Measurements from ENCODE around the gene AFMID.

AFMID gene

DNA sequence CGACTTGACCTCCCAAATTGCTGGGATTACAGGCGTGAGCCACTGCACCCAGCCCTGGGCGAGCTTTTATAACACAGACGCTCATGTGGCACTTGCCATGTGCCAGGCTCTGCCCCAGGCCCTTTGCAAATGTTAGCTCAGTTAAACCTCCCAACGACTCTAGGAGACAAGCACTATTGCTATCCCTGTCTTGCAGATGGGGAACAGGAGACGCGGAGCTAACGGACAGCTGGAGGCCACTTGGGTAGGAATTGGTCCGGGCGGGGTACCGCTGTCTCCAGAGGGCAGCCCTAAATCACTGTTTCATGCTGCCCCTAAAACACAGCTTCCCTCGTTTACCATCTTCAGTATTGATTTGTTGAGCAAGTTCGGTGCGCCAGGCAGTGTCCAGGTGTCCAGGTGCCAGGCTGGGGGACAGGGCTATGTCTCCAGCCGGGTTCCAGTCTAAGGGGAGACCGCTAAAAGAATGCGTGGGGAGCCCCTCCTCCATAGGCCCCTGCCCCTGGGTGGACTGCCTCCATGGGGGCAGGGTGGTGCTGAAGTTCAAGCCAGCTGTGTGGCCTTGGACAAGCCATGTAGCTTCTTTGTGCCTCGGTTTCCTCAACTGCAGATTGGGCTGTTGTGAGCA, 68.0 kb downstream of the AFMID start:
- DNase-seq (ENCODE audit: low spot score): no peak

DNA sequence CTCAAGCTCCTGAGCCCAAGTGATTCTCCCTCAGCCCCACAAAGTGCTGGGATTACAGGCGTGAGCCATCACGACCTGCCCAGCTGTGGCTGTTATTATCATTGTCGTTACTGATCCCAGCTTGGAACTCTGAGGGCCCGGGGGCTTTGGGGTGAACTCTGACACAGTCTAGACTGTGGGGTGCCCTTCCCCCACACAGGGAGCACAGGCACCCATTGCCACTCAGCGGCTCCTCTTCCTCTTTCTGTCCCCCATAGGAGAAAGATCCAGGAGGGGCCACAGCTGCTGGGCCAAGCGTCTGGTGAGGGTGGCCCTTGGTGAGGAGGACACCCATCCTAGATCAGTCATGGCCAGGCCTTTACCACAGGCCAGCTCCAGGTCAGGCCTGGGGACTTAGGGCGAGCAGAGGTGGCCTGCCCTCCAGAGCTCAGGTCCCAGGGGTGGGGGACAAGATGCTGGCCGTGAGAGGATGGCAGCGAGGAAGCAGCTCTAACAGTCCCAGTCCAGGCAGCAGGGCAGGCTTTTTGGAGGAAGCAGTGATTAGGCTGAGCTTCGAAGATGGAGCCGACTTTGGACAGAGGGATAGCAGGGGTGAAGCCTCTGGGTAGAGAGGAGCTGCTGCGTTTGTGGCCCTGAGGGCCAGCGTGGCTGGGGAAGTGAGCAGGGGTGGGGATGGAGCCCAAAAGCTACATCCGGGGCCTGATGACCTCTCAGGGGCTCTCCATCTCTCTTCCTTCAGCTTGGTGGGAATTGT, 69.0 kb downstream of the AFMID start:
- no peak for DNase-seq (ENCODE audit: low spot score)

DNA sequence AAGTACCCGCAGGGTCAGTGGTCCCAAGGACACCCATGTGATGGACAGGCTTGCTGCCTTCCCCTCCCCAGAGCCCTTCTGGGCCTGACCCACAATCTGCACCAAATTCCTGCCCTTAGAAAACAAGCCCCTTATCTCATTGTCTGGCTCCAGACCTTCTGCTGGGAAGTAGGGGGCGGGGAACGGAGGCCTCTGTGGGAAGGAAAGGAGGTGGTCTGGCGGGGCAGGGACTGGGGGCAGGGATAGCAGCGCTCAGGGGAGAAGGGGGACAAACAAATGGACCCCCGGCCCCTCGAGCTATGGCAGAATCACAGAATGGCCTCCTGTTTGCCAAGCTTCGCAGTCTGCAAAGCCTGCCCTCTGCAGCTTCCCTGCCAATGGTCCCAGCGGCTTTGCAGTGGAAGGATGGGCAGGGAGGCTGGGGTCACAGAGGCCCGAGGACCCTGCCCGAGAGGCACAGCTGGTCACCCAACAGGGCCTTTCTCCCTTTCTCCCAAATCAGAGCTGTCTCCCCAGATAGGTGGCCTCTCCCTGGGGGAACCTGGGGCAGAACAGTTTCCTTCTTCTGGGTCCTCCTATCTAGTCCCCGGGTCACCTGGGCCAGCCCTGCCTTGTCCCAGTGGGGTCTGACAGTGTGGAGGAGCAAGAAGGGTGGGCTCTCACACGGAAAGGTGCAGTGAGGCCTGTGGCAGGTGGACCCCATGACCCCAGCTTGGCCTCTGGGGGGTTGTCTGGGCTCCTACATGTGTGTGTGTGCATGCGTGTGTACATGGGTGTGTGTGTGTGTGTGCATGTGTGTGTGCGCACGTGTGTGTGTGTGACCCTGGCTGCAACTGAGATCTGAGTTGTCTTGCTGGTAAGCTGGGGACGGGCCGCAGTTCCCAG, 69.8 kb downstream of the AFMID start:
- DNase-seq (ENCODE audit: low spot score): no peak

Data from SW480 (cell line).